Adipocyte (in vitro differentiated cells): ENCODE data around the gene NECTIN3.

Experiments used
- DNase-seq: peaks from one replicate; pipeline ENCODE4 v3.0.0-alpha.2; 2015; ENCODE audit warnings: low read depth
- H3K27me3 ChIP-seq: replicated peaks from 2 replicates; pipeline ENCODE4 v1.7.0; 2013; ENCODE audit warnings: mild to moderate bottlenecking, low read length, moderate library complexity; ENCODE audit not compliant: control insufficient read depth, insufficient read depth
- H3K36me3 ChIP-seq: 2 replicates; pipeline ENCODE4 v1.7.0; 2013; ENCODE audit warnings: low read length, mild to moderate bottlenecking, moderate library complexity; ENCODE audit not compliant: control insufficient read depth, insufficient read depth, severe bottlenecking
- H3K4me1 ChIP-seq: 2 replicates; pipeline ENCODE4 v1.7.0; 2013; ENCODE audit warnings: mild to moderate bottlenecking, low read length, moderate library complexity; ENCODE audit not compliant: control insufficient read depth, insufficient read depth
- H3K4me3 ChIP-seq: 2 replicates; pipeline ENCODE4 v1.7.0; 2013; ENCODE audit warnings: mild to moderate bottlenecking, low read length, moderate library complexity
- H3K9ac ChIP-seq: 2 replicates; pipeline ENCODE4 v1.7.0; 2013; ENCODE audit warnings: mild to moderate bottlenecking, low read length, moderate library complexity
- H3K9me3 ChIP-seq: 2 replicates; pipeline ENCODE4 v1.7.0; 2013; ENCODE audit warnings: mild to moderate bottlenecking, low read length, moderate library complexity; ENCODE audit not compliant: control insufficient read depth

Gene NECTIN3

DNA sequence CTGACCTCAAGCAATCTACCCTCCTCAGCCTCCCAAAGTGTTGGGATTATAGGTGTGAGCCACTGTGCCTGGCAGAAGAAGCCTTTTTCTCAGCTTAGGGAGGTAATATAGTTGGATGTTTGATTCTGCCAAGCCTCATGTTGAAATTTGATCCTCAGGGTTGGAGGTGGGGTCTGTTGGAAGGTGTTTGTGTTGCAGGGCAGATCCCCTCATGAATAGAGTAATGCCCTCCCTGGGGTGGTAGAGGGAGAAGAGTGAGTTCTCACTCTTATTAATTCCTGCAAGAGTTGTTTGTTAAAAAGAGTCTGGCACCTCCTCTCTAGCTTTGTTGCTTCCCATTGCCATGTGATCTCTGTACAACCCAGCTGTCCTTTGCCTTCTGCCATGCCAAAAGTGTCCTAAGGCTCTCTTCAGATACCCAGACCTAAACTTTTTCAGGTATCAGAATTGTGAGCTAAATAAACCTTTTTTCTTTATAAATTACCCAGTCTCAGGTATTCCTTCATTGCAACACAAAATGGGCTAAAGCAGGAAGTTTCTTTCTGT lies 16.4 kb downstream of the NECTIN3 start:
- H3K27me3 ChIP-seq: no peaks in the 10 kb centered on the region
- H3K9me3 ChIP-seq: no peaks in the 10 kb centered on the region
- no peak overlapping the region for H3K4me3 ChIP-seq
- H3K36me3 ChIP-seq: no peaks in the 10 kb centered on the region
- no peak for DNase-seq
- H3K9ac ChIP-seq: no peak overlapping the region
- peaks cover 24% of the 10 kb centered on the region for H3K4me1 ChIP-seq

DNA sequence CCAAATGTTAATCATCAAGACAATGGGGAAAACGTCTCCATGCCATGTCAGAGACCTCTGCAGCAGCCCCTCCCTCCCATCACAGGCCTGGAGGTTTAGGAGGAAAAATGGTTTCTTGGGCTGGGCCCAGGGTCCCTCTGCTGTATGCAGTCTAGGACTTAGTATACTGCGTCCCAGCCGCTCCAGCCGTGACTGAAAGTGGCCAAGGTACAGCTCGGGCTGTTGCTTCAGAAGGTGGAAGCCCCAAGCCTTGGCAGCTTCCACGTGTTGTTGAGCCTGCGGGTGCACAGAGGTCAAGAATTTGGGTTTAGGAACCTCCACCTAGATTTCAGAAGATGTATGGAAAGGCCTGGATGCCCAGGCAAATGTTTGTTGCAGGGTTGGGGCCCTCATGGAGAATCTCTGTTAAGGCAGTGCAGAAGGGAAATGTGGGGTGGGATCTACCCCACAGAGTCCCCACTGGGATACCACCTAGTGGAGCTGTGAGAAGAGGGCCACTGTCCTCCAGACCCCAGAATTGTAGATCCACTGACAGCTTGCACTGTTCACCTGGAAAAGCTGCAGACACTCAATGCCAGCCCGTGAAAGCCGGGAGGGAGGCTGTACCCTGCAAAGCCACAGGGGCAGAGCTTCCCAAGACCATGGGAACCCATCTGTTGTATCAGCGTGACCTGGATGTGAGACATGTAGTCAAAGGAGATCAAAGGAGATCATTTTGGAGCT lies 25.0 kb downstream of the NECTIN3 start:
- DNase-seq: no peak
- no peak overlapping the region for H3K4me3 ChIP-seq
- H3K4me1 ChIP-seq: peaks cover 10% of the 10 kb centered on the region
- H3K9me3 ChIP-seq: no peaks in the 10 kb centered on the region
- H3K27me3 ChIP-seq: no peaks in the 10 kb centered on the region
- H3K36me3 ChIP-seq: no peaks in the 10 kb centered on the region
- no peak overlapping the region for H3K9ac ChIP-seq

DNA sequence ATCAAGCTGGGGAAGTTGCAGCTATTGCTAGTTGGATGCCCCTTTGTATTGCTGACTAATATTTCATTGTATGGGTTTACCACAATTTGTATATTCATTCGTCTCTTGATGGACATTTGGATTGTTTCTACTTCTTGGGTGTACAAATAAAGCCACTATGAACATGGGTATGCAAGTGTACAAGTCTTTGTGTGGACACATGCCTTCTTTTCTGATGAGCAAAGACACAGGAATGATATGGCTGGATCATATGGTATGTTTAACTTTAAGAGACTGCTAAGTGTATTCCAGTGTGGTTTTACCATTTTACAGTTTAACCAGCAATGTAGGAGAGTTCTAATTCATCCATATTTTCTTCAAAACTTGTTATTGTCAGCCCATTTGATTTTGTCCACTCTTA lies 32.2 kb downstream of the NECTIN3 start:
- H3K4me3 ChIP-seq: no peak overlapping the region

DNA sequence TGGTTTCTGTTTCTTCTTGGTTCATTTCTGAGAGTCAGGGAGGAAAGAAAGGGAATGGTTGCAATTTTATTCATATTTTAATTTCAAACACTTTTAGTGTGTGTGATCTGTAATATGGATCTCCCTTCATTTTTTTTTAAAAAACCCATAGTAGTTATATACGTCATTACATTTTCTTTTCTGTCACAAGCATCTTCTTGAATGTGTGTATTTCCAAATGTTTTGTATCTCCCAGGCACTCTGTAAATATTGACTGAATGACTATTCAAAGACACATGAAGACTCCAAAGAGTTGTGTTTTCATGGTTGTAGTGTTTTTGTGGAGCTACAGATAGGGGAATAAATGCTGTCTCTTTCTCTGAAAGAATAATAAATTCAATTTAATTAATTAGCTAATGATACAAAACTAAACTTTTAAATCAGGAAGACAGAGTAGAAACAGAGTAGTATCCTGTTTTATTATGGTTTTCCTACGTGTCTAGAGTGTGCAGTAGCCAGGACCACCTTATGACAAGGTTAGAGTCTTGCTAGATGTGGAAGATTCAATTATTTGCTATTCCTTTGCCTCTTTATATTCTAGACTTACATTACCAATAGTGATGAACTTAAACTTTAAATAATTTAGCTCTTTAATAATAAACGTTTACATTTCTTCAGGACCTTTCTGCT lies 35.5 kb downstream of the NECTIN3 start:
- no peaks in the 10 kb centered on the region for H3K9me3 ChIP-seq
- H3K27me3 ChIP-seq: no peaks in the 10 kb centered on the region
- H3K36me3 ChIP-seq: no peaks in the 10 kb centered on the region
- no peak overlapping the region for H3K4me3 ChIP-seq
- DNase-seq: no peak
- no peaks in the 10 kb centered on the region for H3K4me1 ChIP-seq
- no peak overlapping the region for H3K9ac ChIP-seq

More for the DNA sequence above, 32.2 kb downstream of the NECTIN3 start:
- no peaks in the 10 kb centered on the region for H3K27me3 ChIP-seq
- no peak overlapping the region for H3K9ac ChIP-seq
- no peaks in the 10 kb centered on the region for H3K36me3 ChIP-seq
- DNase-seq: no peak
- H3K4me1 ChIP-seq: no peaks in the 10 kb centered on the region
- no peaks in the 10 kb centered on the region for H3K9me3 ChIP-seq

DNA sequence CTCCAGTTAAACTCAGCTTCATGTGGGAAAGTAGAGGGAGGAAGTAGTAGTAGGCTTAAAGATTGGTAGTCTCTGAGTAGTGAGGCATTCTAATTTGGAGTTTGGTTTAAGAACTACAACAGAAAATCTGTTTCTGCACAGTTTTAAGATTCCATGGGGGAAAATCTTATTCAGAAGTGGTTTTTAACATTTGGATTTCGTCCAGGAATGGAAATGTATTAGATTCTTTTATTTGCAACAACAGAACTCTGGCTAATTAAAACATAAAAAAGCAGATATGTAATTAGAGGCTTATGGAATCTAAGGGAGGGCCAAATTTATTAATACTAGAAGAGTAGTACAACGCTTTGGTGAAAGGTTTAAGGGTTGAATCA lies 36.0 kb downstream of the NECTIN3 start:
- DNase-seq: no peak
- Histone ChIP-seq H3K4me1 (peaks cover 2% of the 10 kb centered on the region), H3K27me3 (no peaks in the 10 kb centered on the region), H3K4me3 (no peak overlapping the region), H3K9ac (no peak overlapping the region), H3K36me3 (no peaks in the 10 kb centered on the region), H3K9me3 (no peaks in the 10 kb centered on the region)

DNA sequence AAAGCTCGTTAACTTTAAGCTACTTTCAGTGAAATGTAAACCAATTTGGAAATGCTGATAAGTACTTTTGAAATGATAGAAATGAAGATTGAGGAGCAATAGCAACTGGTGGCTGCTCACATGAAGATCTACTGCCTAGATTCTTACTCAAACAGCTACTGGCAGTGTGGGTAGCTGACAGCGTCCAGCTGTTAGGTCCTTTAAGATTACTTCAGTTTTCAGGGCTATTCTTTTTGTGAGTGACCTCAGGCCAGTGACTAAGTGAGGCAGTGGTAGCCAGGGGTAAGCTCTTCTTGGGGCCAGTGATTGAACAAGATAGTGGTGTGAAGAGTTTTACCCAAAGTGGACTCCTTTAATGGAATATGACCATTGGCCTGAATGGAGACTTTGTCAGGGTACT lies 41.3 kb downstream of the NECTIN3 start:
- Histone ChIP-seq H3K4me1 (peaks cover 14% of the 10 kb centered on the region), H3K36me3 (no peaks in the 10 kb centered on the region), H3K4me3 (no peak overlapping the region), H3K27me3 (no peaks in the 10 kb centered on the region), H3K9ac (no peak overlapping the region), H3K9me3 (no peaks in the 10 kb centered on the region)
- DNase-seq: peak; percentile 23

DNA sequence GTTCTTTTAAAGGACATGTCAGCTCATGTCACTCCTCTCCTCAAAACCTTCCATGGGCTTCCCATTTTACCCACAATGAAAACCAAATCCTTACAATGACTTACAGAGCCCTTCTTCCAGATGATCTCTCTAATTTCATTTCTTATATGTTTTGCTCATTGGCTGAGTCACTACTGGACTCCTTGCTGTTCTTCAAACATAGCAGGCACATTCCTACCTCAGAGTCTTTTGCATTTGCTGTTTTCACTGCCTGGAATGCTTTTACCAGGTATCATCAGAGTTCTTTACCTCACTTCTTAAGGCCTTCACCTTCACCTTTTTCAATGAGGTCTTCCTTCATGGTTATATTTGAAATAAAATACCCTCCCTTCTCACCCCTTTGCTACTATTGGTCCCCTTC lies 57.3 kb downstream of the NECTIN3 start:
- H3K27me3 ChIP-seq: no peaks in the 10 kb centered on the region
- no peak overlapping the region for H3K9ac ChIP-seq
- peaks cover 14% of the 10 kb centered on the region for H3K4me1 ChIP-seq
- H3K9me3 ChIP-seq: no peaks in the 10 kb centered on the region
- peak; percentile 22 for DNase-seq
- no peaks in the 10 kb centered on the region for H3K36me3 ChIP-seq
- no peak overlapping the region for H3K4me3 ChIP-seq

DNA sequence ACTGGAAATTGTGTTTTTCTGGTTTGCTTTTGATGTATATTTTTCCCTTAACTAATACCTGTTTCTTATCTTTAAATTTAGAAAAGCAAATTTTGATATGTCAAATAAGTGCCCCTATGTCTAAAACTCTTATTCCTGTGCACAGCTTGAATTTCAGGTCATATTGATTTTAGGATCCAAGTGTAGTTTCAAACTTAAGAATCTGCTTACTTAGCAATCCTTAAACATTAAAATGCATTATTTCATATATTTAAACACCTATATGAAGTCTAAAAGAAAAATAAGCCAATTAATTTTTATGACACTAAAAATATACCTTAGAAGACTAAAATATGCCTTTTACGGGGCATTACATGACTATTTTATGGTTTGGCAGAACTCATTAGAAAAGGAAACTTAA lies 59.2 kb downstream of the NECTIN3 start:
- no peak for DNase-seq
- Histone ChIP-seq H3K9ac (no peak overlapping the region), H3K36me3 (peaks cover 3% of the 10 kb centered on the region), H3K4me3 (no peak overlapping the region), H3K4me1 (peaks cover 9% of the 10 kb centered on the region), H3K9me3 (no peaks in the 10 kb centered on the region), H3K27me3 (no peaks in the 10 kb centered on the region)

DNA sequence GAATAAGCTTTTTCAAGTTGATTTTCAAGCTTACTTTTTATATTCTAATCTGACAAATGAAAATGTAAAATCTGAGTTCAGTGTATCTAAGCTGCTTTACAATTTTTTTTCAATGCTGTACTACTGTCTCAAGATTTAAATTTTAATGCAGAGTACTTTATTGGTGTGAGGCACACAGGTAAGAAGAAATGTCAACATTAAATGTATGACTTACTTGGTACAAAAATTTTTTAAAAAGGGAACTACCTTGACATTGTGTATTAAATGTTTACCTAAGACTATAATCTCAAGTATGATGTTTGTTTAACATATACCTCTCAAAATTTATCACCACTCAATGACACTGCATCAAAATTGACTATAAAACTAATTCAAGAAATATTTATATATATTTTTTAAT lies 62.7 kb downstream of the NECTIN3 start:
- Histone ChIP-seq H3K9ac (no peak overlapping the region), H3K27me3 (no peaks in the 10 kb centered on the region), H3K4me3 (no peak overlapping the region), H3K9me3 (no peaks in the 10 kb centered on the region), H3K36me3 (peaks cover 3% of the 10 kb centered on the region), H3K4me1 (peaks cover 14% of the 10 kb centered on the region)
- DNase-seq: no peak

DNA sequence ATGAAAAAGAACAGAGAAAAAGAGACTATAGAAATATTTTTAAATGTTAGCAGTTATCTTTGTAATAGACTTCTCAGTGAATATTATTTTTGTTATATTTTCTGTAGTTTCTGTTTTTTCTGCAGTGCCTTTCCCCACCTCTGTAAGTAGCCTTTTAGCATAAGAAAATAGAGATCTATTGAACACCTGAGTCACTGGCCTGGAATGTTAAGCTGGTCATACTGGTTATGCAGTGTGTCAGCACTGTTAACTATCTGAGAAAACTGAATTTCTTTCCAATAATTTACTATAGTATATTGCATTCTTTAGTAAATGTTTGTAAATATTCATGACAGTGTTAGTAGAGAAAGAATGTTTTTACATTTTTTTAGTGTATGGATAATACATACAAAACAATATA lies 79.8 kb downstream of the NECTIN3 start:
- Histone ChIP-seq H3K9me3 (no peaks in the 10 kb centered on the region), H3K4me3 (no peak overlapping the region), H3K27me3 (no peaks in the 10 kb centered on the region), H3K4me1 (peaks cover 19% of the 10 kb centered on the region), H3K9ac (no peak overlapping the region), H3K36me3 (peaks cover 19% of the 10 kb centered on the region)
- DNase-seq: peak; percentile 53

DNA sequence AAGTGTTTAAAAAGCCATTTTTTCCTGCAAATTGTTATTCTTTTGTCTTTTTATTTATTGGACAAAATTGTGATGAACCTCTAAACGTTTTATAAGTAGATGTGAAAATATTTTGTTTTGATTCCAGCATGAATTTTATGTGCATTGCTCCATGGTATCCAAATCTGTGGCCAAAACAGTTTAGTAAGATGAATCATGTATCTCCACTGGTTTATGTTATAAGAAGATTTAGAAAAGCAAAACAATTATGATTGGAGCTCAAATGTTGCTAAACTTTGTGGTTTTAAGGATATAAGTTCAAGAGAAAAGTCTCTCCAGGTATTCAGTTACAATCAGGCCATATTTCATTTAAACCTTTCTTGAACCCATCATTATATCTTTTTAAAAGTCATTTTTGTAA lies 80.9 kb downstream of the NECTIN3 start:
- peaks cover 23% of the 10 kb centered on the region for H3K36me3 ChIP-seq
- H3K4me3 ChIP-seq: no peak overlapping the region
- H3K9me3 ChIP-seq: no peaks in the 10 kb centered on the region
- H3K9ac ChIP-seq: no peak overlapping the region
- H3K4me1 ChIP-seq: peaks cover 19% of the 10 kb centered on the region
- H3K27me3 ChIP-seq: no peaks in the 10 kb centered on the region
- peak; percentile 71 for DNase-seq
